Thoracic aorta (tissue), 2 donors: ENCODE data around the gene FARP1. TPM values are rescaled to one million over a fixed set of nuclear protein-coding genes. Genes with fewer than 3 reads are reported as not detected.

Source experiments
- ATAC-seq: fragments of 150-250 bp; one replicate; pipeline ENCODE4 v1.8.0; 2017; ENCODE audit warnings: low read depth; ENCODE audit not compliant: insufficient number of reproducible peaks, low FRiP score
- DNase-seq: peaks from one replicate; pipeline ENCODE4 v3.0.0-alpha.2; 2020; ENCODE audit warnings: low spot score
- H3K27ac ChIP-seq, 2 donors: fragments of 200-600 bp; sonication (generic); 1 replicate in 1 of 2; 2 replicates in 1 of 2; pipeline ENCODE4 v1.5.1; 2016; ENCODE audit warnings: mild to moderate bottlenecking in 2 of 2, moderate library complexity in 2 of 2
- H3K27me3 ChIP-seq: fragments of 200-600 bp; sonication (generic); replicated peaks from 2 replicates; pipeline ENCODE4 v1.6.0; 2016; ENCODE audit warnings: mild to moderate bottlenecking; ENCODE audit not compliant: insufficient read depth
- H3K36me3 ChIP-seq: fragments of 200-600 bp; sonication (generic); one replicate; pipeline ENCODE4 v1.5.1; 2016
- H3K4me1 ChIP-seq, 2 donors: fragments of 200-600 bp; sonication (generic); 1 replicate in 1 of 2; 2 replicates in 1 of 2; pipeline versions ENCODE4 v1.5.1 to v1.6.0; 2016; ENCODE audit warnings: low read depth in 2 of 2, mild to moderate bottlenecking in 1 of 2; ENCODE audit not compliant: control insufficient read depth in 1 of 2
- H3K4me3 ChIP-seq: fragments of 200-600 bp; sonication (generic); 2 replicates; pipeline ENCODE4 v1.5.1; 2016; ENCODE audit warnings: mild to moderate bottlenecking
- H3K9me3 ChIP-seq: fragments of 200-600 bp; sonication (generic); 2 replicates; pipeline ENCODE4 v1.5.1; 2016
- total RNA-seq, 2 donors: library from RNA; depleted of rRNA; stranded (reverse); fragments of >200 nt; gene quantifications; one replicate each; pipeline versions ENCODE4 v1.1.0 to v1.2.3, GENCODE V29; 2016
- TF ChIP-seq, protein P1 (sequence below): fragments of 200-600 bp; sonication (generic); IDR thresholded peaks from one replicate; pipeline ENCODE4 v1.5.1; 2019; ENCODE audit warnings: antibody characterized with exemption

FARP1 gene
- total RNA-seq, 2 donors from 2014 or later, result 17.6 to 30.3 TPM

DNA sequence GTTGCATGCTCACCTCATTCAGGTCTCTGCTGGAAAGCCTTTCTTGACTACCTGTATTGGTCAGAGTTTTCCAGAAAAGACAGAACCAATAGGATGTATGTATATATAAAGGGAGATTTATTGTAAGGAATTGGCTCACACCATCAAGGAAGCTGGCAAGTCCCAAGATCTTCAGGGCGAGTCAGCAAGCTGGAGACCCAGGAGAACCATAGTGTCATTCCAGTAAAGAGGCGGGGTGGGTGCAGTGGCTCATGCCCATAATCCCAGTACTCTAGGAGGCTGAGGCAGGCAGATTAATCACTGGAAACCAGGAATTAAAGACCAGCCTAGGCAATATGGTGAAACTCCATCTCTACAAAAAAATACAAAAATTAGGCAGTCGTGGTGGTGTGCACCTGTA lies 30.4 kb upstream of the FARP1 start:
- no peak overlapping the region for H3K4me3 ChIP-seq
- no peaks in the 10 kb centered on the region for H3K36me3 ChIP-seq
- H3K9me3 ChIP-seq, result no peaks in the 10 kb centered on the region
- DNase-seq (no peak), ATAC-seq (no peak)
- no peaks in the 10 kb centered on the region for H3K27me3 ChIP-seq
- H3K4me1 ChIP-seq, result no peaks in the 10 kb centered on the region
- TF ChIP-seq, protein P1, sequence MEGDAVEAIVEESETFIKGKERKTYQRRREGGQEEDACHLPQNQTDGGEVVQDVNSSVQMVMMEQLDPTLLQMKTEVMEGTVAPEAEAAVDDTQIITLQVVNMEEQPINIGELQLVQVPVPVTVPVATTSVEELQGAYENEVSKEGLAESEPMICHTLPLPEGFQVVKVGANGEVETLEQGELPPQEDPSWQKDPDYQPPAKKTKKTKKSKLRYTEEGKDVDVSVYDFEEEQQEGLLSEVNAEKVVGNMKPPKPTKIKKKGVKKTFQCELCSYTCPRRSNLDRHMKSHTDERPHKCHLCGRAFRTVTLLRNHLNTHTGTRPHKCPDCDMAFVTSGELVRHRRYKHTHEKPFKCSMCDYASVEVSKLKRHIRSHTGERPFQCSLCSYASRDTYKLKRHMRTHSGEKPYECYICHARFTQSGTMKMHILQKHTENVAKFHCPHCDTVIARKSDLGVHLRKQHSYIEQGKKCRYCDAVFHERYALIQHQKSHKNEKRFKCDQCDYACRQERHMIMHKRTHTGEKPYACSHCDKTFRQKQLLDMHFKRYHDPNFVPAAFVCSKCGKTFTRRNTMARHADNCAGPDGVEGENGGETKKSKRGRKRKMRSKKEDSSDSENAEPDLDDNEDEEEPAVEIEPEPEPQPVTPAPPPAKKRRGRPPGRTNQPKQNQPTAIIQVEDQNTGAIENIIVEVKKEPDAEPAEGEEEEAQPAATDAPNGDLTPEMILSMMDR, result no peak
- no peak overlapping the region for H3K27ac ChIP-seq

DNA sequence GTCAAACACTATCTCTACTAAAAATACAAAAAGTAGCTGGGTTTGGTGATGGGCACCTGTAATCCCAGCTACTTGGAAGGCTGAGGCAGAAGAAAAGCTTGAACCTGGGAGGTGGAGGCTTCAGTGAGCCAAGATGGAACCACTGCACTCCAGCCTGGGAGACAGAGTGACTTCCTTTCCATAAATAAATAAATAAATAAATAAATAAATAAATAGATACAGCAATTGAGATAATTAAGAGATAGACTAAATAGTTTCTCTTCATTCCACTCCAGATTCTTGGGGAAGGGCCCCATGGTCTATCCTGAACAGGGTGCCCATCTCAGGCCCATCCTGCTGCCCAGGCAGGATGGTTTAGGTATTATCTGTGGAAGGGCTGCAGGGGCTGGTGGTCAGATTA lies 24.0 kb upstream of the FARP1 start:
- no peak overlapping the region for H3K27ac ChIP-seq
- TF ChIP-seq, protein P1, result no peak

DNA sequence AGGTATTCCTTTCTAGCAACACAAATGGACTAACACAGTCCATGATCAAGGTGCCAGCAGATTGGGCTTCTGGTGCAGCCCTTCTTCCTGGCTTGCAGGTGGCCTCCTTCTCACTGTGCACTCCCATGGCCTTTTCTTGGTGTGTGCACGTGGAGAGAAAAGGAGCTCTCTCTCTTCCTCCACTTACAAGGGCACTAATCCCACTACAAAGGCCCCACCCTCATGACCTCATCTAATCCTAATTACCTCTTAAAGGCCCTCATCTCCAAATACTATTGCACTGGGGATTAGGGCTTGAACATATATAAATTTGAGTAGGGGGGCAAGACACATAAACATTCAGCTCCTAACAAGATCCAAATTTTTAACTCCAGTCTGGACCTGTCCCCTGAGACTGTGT lies 19.7 kb upstream of the FARP1 start:
- no peaks in the 10 kb centered on the region for H3K27me3 ChIP-seq
- TF ChIP-seq, protein P1, result no peak
- no peak overlapping the region for H3K27ac ChIP-seq
- no peak for ATAC-seq
- no peak for DNase-seq
- H3K4me1 ChIP-seq, result no peaks in the 10 kb centered on the region
- H3K36me3 ChIP-seq, result no peaks in the 10 kb centered on the region
- no peak overlapping the region for H3K4me3 ChIP-seq
- H3K9me3 ChIP-seq, result no peaks in the 10 kb centered on the region

More for the DNA sequence above, 24.0 kb upstream of the FARP1 start:
- Histone ChIP-seq H3K9me3 (no peaks in the 10 kb centered on the region), H3K27me3 (no peaks in the 10 kb centered on the region), H3K4me1 (no peaks in the 10 kb centered on the region), H3K4me3 (no peak overlapping the region), H3K36me3 (no peaks in the 10 kb centered on the region)
- ATAC-seq (no peak), DNase-seq (no peak)

DNA sequence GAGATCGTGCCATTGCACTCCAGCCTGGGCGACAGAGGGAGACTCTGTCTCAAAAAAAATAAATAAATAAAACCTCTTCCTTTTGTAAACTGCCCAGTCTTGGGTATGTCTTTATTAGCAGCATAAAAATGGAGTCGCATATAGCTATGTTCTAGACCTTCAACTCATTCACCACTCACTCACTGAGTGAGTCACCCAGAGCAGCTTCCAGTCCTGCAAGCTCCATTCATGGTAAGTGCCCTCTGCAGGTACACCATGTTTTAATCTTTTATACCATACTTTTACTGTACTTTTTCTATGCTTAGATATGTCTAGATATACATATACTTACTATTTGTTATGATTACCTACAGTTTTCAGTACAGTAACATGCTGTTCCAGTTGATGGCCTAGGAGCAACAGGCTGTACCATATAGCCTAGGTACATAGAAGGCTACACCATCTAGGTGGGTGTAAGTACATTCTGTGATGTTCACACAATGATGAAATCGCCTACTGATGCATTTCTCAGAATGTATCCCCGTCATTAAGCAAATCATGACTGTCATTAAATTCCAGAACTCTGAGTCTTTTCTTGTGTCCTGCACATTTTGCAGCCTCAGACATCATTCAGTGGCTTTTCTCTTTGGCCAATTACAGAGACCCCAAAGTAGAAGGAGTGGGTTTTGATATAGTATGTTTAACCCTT lies 13.7 kb upstream of the FARP1 start:
- Histone ChIP-seq H3K27me3 (no peaks in the 10 kb centered on the region), H3K36me3 (no peaks in the 10 kb centered on the region), H3K27ac (no peak overlapping the region), H3K4me3 (no peak overlapping the region), H3K4me1 (no peaks in the 10 kb centered on the region), H3K9me3 (no peaks in the 10 kb centered on the region)
- TF ChIP-seq, protein P1, result no peak
- DNase-seq (no peak), ATAC-seq (no peak)

DNA sequence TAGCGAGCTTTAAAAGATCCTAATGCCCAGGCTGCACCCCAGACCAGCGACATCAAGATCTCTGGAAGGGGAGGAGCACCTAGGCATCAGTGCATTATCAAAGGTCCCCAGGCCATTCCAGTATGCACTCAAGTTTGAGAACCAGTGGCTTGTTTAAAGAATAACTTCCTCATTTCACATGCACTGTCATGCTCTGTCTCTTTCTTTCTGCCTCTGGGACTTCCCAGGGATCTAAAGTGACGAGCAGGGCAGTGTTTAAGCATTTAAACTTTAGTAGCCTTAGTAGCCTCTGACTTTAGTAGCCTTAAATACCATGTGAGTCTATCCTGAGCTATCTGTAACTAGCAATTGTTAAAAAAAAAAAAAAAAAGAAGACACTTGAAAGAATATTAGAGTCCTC lies 8.9 kb upstream of the FARP1 start:
- ATAC-seq, result no peak

More for the DNA sequence above, 8.9 kb upstream of the FARP1 start:
- DNase-seq, result no peak
- H3K4me1 ChIP-seq, result no peaks in the 10 kb centered on the region
- H3K27ac ChIP-seq, result no peak overlapping the region
- H3K36me3 ChIP-seq, result no peaks in the 10 kb centered on the region
- no peaks in the 10 kb centered on the region for H3K27me3 ChIP-seq
- TF ChIP-seq, protein P1, result no peak
- H3K4me3 ChIP-seq, result no peak overlapping the region
- no peaks in the 10 kb centered on the region for H3K9me3 ChIP-seq
